ENCODE data around the gene NOS1AP.

DNA sequence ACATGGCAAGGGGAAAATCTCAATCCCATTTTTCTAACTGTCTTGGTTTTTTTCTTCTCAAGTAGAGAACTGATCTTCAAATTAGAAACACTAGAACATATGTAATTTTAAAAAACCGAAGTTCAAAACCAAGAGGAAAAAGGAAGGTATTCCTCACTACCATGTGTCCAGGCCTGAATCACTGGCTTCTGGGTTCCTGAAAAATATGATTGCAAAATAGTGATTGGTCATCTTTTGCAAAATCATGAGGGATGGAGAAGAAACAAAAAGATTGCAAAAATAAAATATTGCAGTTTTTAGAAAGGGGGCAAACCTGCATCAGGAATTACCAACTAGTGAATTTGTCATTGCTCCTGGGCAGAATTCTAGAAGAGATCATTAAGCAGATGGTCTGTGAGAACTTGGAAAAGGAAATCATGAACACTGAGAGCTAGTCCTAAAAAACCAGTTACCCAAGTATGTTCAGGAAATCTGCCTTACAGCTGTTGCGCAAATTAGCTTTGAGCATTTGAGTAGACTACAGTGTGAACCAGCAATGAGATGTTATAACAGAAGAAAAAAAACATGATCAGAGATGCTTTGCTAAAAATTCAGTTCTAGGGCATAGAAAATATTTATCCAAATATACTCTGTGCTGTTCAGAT, 257.8 kb downstream of the NOS1AP start:
- TF ChIP-seq CTCF (conservative IDR thresholded peaks at IDR 0.05 in 1 of 2, IDR thresholded peaks at IDR 0.05 in 1 of 2; ENCODE audit: extremely low read depth in 1 of 2, insufficient read depth in 1 of 2, low read depth in 1 of 2, low read length in 2 of 2) = no peak
- no peak for TF ChIP-seq EZH2 (IDR thresholded peaks at IDR 0.05; ENCODE audit: borderline replicate concordance, low read length)
